OCI-LY1 (cell line): ENCODE measurements around the gene CHRNA4.

Experiments used
- H2AFZ ChIP-seq: fragments of 200-600 bp; sonication (generic), shearing (Covaris generic); 2 replicates; pipeline ENCODE4 v1.6.0; 2014; ENCODE audit warnings: antibody characterized with exemption, mild to moderate bottlenecking, low read length
- H3F3A ChIP-seq: fragments of 200-600 bp; sonication (generic), shearing (Covaris generic); 2 replicates; pipeline ENCODE4 v1.6.0; 2014; ENCODE audit warnings: mild to moderate bottlenecking, antibody characterized with exemption, low read length, moderate library complexity; ENCODE audit not compliant: insufficient read depth
- H3K27ac ChIP-seq: fragments of 200-600 bp; sonication (generic); 2 replicates; pipeline ENCODE4 v1.5.1; 2014; ENCODE audit warnings: low read length, mixed run types, mild to moderate bottlenecking, low read depth; ENCODE audit not compliant: poor library complexity, severe bottlenecking
- H3K27me3 ChIP-seq: fragments of 200-600 bp; sonication (generic); 2 replicates; pipeline ENCODE4 v1.6.0; 2014; ENCODE audit warnings: antibody characterized with exemption, mild to moderate bottlenecking, low read length, moderate library complexity; ENCODE audit not compliant: insufficient read depth
- H3K36me3 ChIP-seq: fragments of 200-600 bp; sonication (generic); 2 replicates; pipeline ENCODE4 v1.6.1; 2014; ENCODE audit warnings: mild to moderate bottlenecking, antibody characterized with exemption, low read length, moderate library complexity, mixed read lengths; ENCODE audit not compliant: insufficient read depth
- H3K4me1 ChIP-seq: fragments of 200-600 bp; sonication (generic); 2 replicates; pipeline ENCODE4 v1.5.1; 2014; ENCODE audit warnings: mild to moderate bottlenecking, low read length, moderate library complexity; ENCODE audit not compliant: insufficient read depth, severe bottlenecking
- H3K4me2 ChIP-seq: fragments of 200-600 bp; sonication (generic), shearing (Covaris generic); 2 replicates; pipeline ENCODE4 v1.6.1; 2014; ENCODE audit warnings: low read length
- H3K4me3 ChIP-seq: fragments of 200-600 bp; sonication (generic); 2 replicates; pipeline ENCODE4 v1.5.1; 2014; ENCODE audit warnings: low read length, low read depth, mild to moderate bottlenecking, mixed read lengths; ENCODE audit not compliant: poor library complexity, severe bottlenecking
- H3K79me2 ChIP-seq: fragments of 200-600 bp; shearing (Covaris generic); 2 replicates; pipeline ENCODE4 v1.6.1; 2016; ENCODE audit warnings: mixed run types, low read length, mixed read lengths; ENCODE audit not compliant: insufficient read depth
- H3K9ac ChIP-seq: fragments of 200-600 bp; sonication (generic), shearing (Covaris generic); 2 replicates; pipeline ENCODE4 v1.6.1; 2014; ENCODE audit warnings: mild to moderate bottlenecking, low read length, mixed read lengths
- H3K9me2 ChIP-seq: fragments of 200-600 bp; sonication (generic), shearing (Covaris generic); 2 replicates; pipeline ENCODE4 v1.6.1; 2014; ENCODE audit warnings: low read depth, mild to moderate bottlenecking, low read length, mixed read lengths
- H3K9me3 ChIP-seq: fragments of 200-600 bp; shearing (Covaris generic); 2 replicates; pipeline ENCODE4 v1.6.1; 2014; ENCODE audit warnings: low read length, mixed read lengths
- H4K20me1 ChIP-seq: fragments of 200-600 bp; sonication (generic), shearing (Covaris generic); 2 replicates; pipeline ENCODE4 v1.6.0; 2016; ENCODE audit warnings: mild to moderate bottlenecking, low read length; ENCODE audit not compliant: insufficient read depth
- CTCF ChIP-seq: fragments of 200-600 bp; sonication (generic), shearing (Covaris generic); IDR thresholded peaks from 2 replicates; pipeline ENCODE4 v1.5.1; 2017; ENCODE audit warnings: mild to moderate bottlenecking, antibody characterized with exemption, low read length, moderate library complexity, mixed read lengths
- EZH2 ChIP-seq: fragments of 200-600 bp; sonication (generic), shearing (Covaris generic); IDR thresholded peaks from 2 replicates; pipeline ENCODE4 v1.8.0; 2017; ENCODE audit warnings: borderline replicate concordance, mixed run types, mild to moderate bottlenecking, antibody characterized with exemption, low read length, moderate library complexity, mixed read lengths

Gene CHRNA4

GRCh38 chr20:63318391-63319163 lies 42.6 kb downstream of the CHRNA4 start:
- Histone ChIP-seq H3K9ac (no peak overlapping the region), H3K9me3 (no peaks in the 10 kb centered on the region), H2AFZ (no peak overlapping the region), H3K36me3 (no peaks in the 10 kb centered on the region), H3K9me2 (no peaks in the 10 kb centered on the region), H3K4me3 (no peak overlapping the region), H3K79me2 (no peaks in the 10 kb centered on the region), H3K27me3 (no peaks in the 10 kb centered on the region; the same call in 1 of the 2 replicates), H3K27ac (no peak overlapping the region), H3K4me1 (no peaks in the 10 kb centered on the region), H3F3A (no peaks in the 10 kb centered on the region), H4K20me1 (no peaks in the 10 kb centered on the region), H3K4me2 (no peak overlapping the region)
- TF ChIP-seq CTCF (no peak), EZH2 (no peak)

GRCh38 chr20:63317601-63318291 lies 43.4 kb downstream of the CHRNA4 start:
- no peak overlapping the region for H3K27ac ChIP-seq
- no peaks in the 10 kb centered on the region for H4K20me1 ChIP-seq
- no peaks in the 10 kb centered on the region for H3K36me3 ChIP-seq
- TF ChIP-seq CTCF (no peak), EZH2 (no peak)
- no peaks in the 10 kb centered on the region for H3F3A ChIP-seq
- no peaks in the 10 kb centered on the region for H3K79me2 ChIP-seq
- no peaks in the 10 kb centered on the region for H3K4me1 ChIP-seq
- no peaks in the 10 kb centered on the region for H3K9me3 ChIP-seq
- no peak overlapping the region for H3K4me2 ChIP-seq
- H3K4me3 ChIP-seq = no peak overlapping the region
- no peaks in the 10 kb centered on the region; the same call in 1 of the 2 replicates for H3K27me3 ChIP-seq
- H3K9me2 ChIP-seq = no peaks in the 10 kb centered on the region
- no peak overlapping the region for H3K9ac ChIP-seq
- H2AFZ ChIP-seq = no peak overlapping the region

GRCh38 chr20:63317061-63317460 lies 44.1 kb downstream of the CHRNA4 start:
- Histone ChIP-seq H3K4me1 (no peaks in the 10 kb centered on the region), H3K4me3 (no peak overlapping the region), H3F3A (no peaks in the 10 kb centered on the region), H3K36me3 (no peaks in the 10 kb centered on the region), H2AFZ (no peak overlapping the region), H3K4me2 (no peak overlapping the region), H3K9ac (no peak overlapping the region), H3K79me2 (no peaks in the 10 kb centered on the region), H3K27me3 (no peaks in the 10 kb centered on the region; the same call in 1 of the 2 replicates), H3K9me2 (no peaks in the 10 kb centered on the region), H4K20me1 (no peaks in the 10 kb centered on the region), H3K27ac (no peak overlapping the region), H3K9me3 (no peaks in the 10 kb centered on the region)
- TF ChIP-seq EZH2 = no peak
- no peak for TF ChIP-seq CTCF
